PFSK-1 (cell line): ENCODE measurements around the gene CER1.

ENCODE experiments used
- POLR2AphosphoS5 ChIP-seq: IDR thresholded peaks from 2 replicates; pipeline ENCODE4 v1.6.1; 2012; ENCODE audit warnings: low read depth, mild to moderate bottlenecking, control low read depth, low read length, moderate library complexity
- REST ChIP-seq, 2 experiments: IDR thresholded peaks; 2 replicates each; pipeline versions ENCODE4 v1.6.1 to v1.8.0; 2011 to 2012; ENCODE audit warnings: low read depth in 2 of 2, low read length in 2 of 2, control low read depth in 1 of 2, inconsistent platforms in 1 of 2, mild to moderate bottlenecking in 1 of 2, moderate library complexity in 1 of 2; ENCODE audit not compliant: insufficient read depth in 1 of 2
- SIN3A ChIP-seq: IDR thresholded peaks from 2 replicates; pipeline ENCODE4 v1.6.1; 2012; ENCODE audit warnings: mild to moderate bottlenecking, low read length, moderate library complexity, borderline replicate concordance; ENCODE audit not compliant: insufficient read depth
- TAF1 ChIP-seq: IDR thresholded peaks from 2 replicates; pipeline ENCODE4 v1.6.1; 2012; ENCODE audit warnings: low read length, control low read depth, borderline replicate concordance; ENCODE audit not compliant: insufficient read depth

- no peak for TF ChIP-seq POLR2AphosphoS5
- TF ChIP-seq TAF1 = no peak
- no peak for TF ChIP-seq REST (IDR thresholded peaks at IDR 0.05; ENCODE audit: insufficient read depth in 1 of 2, low read depth in 2 of 2, low read length in 2 of 2)
- no peak for TF ChIP-seq SIN3A
Observed at GRCh38 chr9:14760060-14760459, 37.5 kb upstream of the CER1 start.
